ENCODE results near the gene LIMS2. TPM values are rescaled to one million over a fixed set of nuclear protein-coding genes. Genes with fewer than 3 reads are reported as not detected.

The LIMS2 gene
- total and polyA plus RNA-seq, 2 experiments from 2014 or later, result 1.6 to 3.5 TPM

DNA sequence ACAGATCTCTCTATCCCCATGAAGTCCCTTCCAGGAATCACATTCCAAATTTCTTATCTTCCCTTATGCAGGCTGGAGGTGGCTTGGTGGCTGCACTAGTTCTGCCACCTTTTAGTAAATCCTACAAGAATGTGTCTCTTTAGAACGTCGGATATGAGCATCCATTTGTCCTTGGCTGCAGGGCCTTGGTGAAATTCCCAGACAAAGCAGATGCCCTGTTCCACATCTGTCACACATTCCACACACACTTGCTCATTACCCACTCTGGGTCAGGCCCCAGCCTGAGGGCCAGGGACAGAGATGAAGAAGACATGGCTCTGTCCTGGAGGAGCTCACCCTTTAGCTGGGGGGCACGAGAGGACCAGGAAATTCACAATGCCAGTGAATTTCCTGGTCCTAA, 60.6 kb downstream of the LIMS2 start:
- Histone ChIP-seq H3F3A (replicated peaks; ENCODE audit: low read depth) (no peaks in the 10 kb centered on the region), H3K9me2 (ENCODE audit: insufficient read depth) (peaks cover 3% of the 10 kb centered on the region; the same call in 1 of the 2 replicates), H3K4me1 (ENCODE audit: insufficient read depth) (no peaks in the 10 kb centered on the region), H3K79me2 (replicated peaks; ENCODE audit: insufficient read depth) (no peaks in the 10 kb centered on the region), H2AFZ (no peak overlapping the region), H4K20me1 (replicated peaks; ENCODE audit: insufficient read depth) (no peaks in the 10 kb centered on the region), H3K27ac (ENCODE audit: low read depth) (no peak overlapping the region), H3K4me2 (no peak overlapping the region), H3K4me3 (no peak overlapping the region), H3K27me3 (ENCODE audit: insufficient read depth) (no peaks in the 10 kb centered on the region), H3K36me3 (ENCODE audit: insufficient read depth) (no peaks in the 10 kb centered on the region)
- peaks cover 5% of the 10 kb centered on the region; the same call in 1 of the 3 replicates for H3K9me3 Mint-ChIP-seq
- ATAC-seq (no peak), DNase-seq (ENCODE audit: low spot score) (no peak)
- peaks cover 11% of the 10 kb centered on the region for H3K27me3 Mint-ChIP-seq (ENCODE audit: insufficient read depth, low read depth, poor library complexity)
- no peak overlapping the region for H3K4me3 Mint-ChIP-seq
- H3K27ac Mint-ChIP-seq, result no peak overlapping the region
- H3K4me1 Mint-ChIP-seq, result no peaks in the 10 kb centered on the region
- H3K36me3 Mint-ChIP-seq (ENCODE audit: low read depth), result no peaks in the 10 kb centered on the region; the same call in 2 of the 3 replicates
- no peak for TF ChIP-seq CTCF (conservative IDR thresholded peaks at IDR 0.05; ENCODE audit: low read depth in 2 of 2)
- TF ChIP-seq NANOG (IDR thresholded peaks at IDR 0.05; ENCODE audit: borderline replicate concordance), result no peak
- TF ChIP-seq, protein P1, sequence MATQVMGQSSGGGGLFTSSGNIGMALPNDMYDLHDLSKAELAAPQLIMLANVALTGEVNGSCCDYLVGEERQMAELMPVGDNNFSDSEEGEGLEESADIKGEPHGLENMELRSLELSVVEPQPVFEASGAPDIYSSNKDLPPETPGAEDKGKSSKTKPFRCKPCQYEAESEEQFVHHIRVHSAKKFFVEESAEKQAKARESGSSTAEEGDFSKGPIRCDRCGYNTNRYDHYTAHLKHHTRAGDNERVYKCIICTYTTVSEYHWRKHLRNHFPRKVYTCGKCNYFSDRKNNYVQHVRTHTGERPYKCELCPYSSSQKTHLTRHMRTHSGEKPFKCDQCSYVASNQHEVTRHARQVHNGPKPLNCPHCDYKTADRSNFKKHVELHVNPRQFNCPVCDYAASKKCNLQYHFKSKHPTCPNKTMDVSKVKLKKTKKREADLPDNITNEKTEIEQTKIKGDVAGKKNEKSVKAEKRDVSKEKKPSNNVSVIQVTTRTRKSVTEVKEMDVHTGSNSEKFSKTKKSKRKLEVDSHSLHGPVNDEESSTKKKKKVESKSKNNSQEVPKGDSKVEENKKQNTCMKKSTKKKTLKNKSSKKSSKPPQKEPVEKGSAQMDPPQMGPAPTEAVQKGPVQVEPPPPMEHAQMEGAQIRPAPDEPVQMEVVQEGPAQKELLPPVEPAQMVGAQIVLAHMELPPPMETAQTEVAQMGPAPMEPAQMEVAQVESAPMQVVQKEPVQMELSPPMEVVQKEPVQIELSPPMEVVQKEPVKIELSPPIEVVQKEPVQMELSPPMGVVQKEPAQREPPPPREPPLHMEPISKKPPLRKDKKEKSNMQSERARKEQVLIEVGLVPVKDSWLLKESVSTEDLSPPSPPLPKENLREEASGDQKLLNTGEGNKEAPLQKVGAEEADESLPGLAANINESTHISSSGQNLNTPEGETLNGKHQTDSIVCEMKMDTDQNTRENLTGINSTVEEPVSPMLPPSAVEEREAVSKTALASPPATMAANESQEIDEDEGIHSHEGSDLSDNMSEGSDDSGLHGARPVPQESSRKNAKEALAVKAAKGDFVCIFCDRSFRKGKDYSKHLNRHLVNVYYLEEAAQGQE (IDR thresholded peaks at IDR 0.05; ENCODE audit: unreplicated experiment), result no peak
- TF ChIP-seq EZH2phosphoT487 (IDR thresholded peaks at IDR 0.05; ENCODE audit: unreplicated experiment), result no peak
- TF ChIP-seq ZNF462 (CRISPR knock-in tag; IDR thresholded peaks at IDR 0.05), result no peak
- TF ChIP-seq CREB1 (CRISPR knock-in tag; IDR thresholded peaks at IDR 0.05; ENCODE audit: low read depth), result no peak
- TF ChIP-seq EZH2 (IDR thresholded peaks at IDR 0.05; ENCODE audit: low read depth, unreplicated experiment), result no peak
